AG04449 (cell line): ENCODE measurements around the gene GTF3C1.
A peak's percentile ranks its signal among the peaks of the same experiment; 100 is the strongest.

Experiments used
- CTCF ChIA-PET: fragments of 350-600 bp; formaldehyde crosslinking; extraction: SDS; loops from one replicate; lab custom pipeline; 2021; ENCODE audit warnings: antibody characterized with exemption; lab: Yijun Ruan, JAX
- POLR2A ChIA-PET: fragments of 400-600, 350-600 bp; formaldehyde crosslinking; extraction: SDS; loops from one replicate; lab custom pipeline; 2020; ENCODE audit warnings: antibody characterized with exemption, inconsistent platforms; lab: Yijun Ruan, JAX
- DNase-seq: peaks from one replicate; pipeline ENCODE4 v3.0.0-alpha.2; 2010; ENCODE audit warnings: low read depth, low spot score
- H3K4me3 ChIP-seq: 2 replicates; pipeline ENCODE4 v1.5.1; 2011; ENCODE audit warnings: low read depth, mild to moderate bottlenecking, control low read depth, low read length
- CTCF ChIP-seq: IDR thresholded peaks from one replicate; pipeline ENCODE4 v1.5.1; 2011; ENCODE audit warnings: mild to moderate bottlenecking, moderate library complexity, low read length, control low read depth, inconsistent platforms; ENCODE audit not compliant: insufficient read depth; ENCODE audit errors: missing control alignments

The GTF3C1 gene

GRCh38 chr16:27515874-27516353, 33.8 kb downstream of the GTF3C1 start:
- TF ChIP-seq CTCF: peak; percentile 61
- ChIA-PET CTCF (interaction anchor here (0.6 to 3.4 kb wide), 16 partner anchors 9 to 115 kb away, joined by 3 to 26 read pairs (median 4); partner anchors contain the start of genes GTF3C1 and KATNIP), POLR2A (interaction anchor here (0.9 kb wide), 1 partner anchor 34 kb away, joined by 3 read pairs; the partner anchor contains the start of genes GTF3C1 and KATNIP)
- no peak overlapping the region for H3K4me3 ChIP-seq
- DNase-seq: no peak

GRCh38 chr16:27514806-27515205, 34.9 kb downstream of the GTF3C1 start:
- ChIA-PET CTCF (interaction anchor here (0.9 to 3.4 kb wide), 8 partner anchors 8 to 116 kb away, joined by 3 to 26 read pairs (median 6); no protein-coding TSS in a partner anchor), POLR2A (no interaction called here)
- H3K4me3 ChIP-seq: no peak overlapping the region
- no peak for DNase-seq
- TF ChIP-seq CTCF: no peak

GRCh38 chr16:27511657-27512448, 37.9 kb downstream of the GTF3C1 start:
- DNase-seq: no peak
- no peak overlapping the region for H3K4me3 ChIP-seq
- CTCF ChIA-PET: interaction anchor here (1.1 to 1.8 kb wide), 5 partner anchors 11 to 18 kb away, joined by 3 to 6 read pairs (median 4); no protein-coding TSS in a partner anchor
- TF ChIP-seq CTCF: no peak
- POLR2A ChIA-PET: interaction anchor here (1.6 kb wide), 1 partner anchor 38 kb away, joined by 4 read pairs; the partner anchor contains the start of genes GTF3C1 and KATNIP

GRCh38 chr16:27508476-27508875, 41.2 kb downstream of the GTF3C1 start:
- no peak for TF ChIP-seq CTCF
- ChIA-PET CTCF (interaction anchor here (1.0 to 3.7 kb wide), 3 partner anchors 8 to 11 kb away, joined by 3 to 17 read pairs (median 4); no protein-coding TSS in a partner anchor), POLR2A (no interaction called here)
- no peak for DNase-seq
- H3K4me3 ChIP-seq: no peak overlapping the region

- POLR2A ChIA-PET: no interaction called here
- no peak for TF ChIP-seq CTCF
- no peak overlapping the region for H3K4me3 ChIP-seq
- CTCF ChIA-PET: interaction anchor here (3.7 kb wide), 1 partner anchor 10 kb away, joined by 17 read pairs; no protein-coding TSS in a partner anchor
- DNase-seq: no peak
These were observed 42.9 kb downstream of the GTF3C1 start for GRCh38 chr16:27506771-27507170.
